GM18909 (cell line): ENCODE data around the gene TMEM131.
"Not testable (repeated sequence)": the region's sequence is repeated elsewhere in the genome, so short reads cannot be mapped to it uniquely, and the experiment has no call there.

Source experiments
- ATAC-seq: cut with Tn5 transposase; IDR thresholded peaks from one replicate; pipeline ENCODE4 v1.9.1; 2021; ENCODE audit warnings: mild to moderate bottlenecking; ENCODE audit not compliant: unreplicated experiment, poor library complexity

The TMEM131 gene

GRCh38 chr2:97871096-97871780 lies 124.5 kb downstream of the TMEM131 start:
- ATAC-seq = no peak

DNA sequence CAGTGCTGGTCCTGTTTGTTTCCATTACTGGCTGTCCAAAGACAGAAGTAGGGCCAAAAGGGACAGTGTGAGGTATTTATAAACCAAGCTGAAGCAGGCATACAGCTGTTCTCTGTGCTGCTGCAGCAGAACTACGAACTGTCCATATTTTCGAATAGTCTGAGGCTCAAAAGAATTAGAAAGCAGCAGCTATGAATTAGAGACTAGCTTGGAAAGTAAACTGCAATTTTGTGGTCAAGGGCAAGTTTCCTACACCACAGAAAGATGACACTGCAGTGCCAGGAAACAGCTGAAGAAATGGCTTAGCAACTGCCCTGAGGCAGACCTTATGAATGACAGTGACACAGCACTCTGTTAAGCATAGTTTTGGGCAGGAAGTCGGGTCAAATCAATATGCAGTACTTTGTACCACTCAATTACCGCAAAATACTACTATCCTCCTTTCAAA lies 125.3 kb downstream of the TMEM131 start:
- peak; percentile 100 for ATAC-seq

DNA sequence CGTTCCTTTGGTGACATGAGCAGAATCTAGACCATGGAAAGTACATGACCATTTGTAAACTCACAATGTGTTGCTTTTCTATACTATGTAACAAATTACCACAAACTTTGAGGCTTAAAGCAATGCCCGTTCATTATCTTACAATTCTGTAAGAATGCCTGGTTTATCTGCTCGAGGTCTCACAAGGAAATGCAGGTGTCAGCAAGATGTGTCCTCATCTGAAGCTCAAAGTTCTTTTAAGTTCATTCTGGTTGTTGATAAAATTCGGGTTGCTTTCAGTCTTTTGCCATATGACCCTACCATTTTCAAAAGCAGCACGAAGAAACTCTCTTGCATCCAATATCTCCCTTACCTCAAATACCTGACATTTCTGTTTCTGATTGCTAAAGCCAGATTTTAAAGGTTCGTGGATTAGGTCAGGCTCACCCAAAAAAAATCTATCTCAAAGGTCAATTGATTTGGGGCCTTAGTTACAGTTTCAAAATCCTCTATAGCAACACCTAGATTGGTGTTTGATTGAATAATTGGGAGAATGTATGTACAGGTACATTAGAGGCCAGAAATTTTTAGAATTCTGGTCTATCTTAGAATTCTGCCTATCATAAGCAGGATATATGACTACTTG lies 125.9 kb downstream of the TMEM131 start:
- ATAC-seq = no peak

DNA sequence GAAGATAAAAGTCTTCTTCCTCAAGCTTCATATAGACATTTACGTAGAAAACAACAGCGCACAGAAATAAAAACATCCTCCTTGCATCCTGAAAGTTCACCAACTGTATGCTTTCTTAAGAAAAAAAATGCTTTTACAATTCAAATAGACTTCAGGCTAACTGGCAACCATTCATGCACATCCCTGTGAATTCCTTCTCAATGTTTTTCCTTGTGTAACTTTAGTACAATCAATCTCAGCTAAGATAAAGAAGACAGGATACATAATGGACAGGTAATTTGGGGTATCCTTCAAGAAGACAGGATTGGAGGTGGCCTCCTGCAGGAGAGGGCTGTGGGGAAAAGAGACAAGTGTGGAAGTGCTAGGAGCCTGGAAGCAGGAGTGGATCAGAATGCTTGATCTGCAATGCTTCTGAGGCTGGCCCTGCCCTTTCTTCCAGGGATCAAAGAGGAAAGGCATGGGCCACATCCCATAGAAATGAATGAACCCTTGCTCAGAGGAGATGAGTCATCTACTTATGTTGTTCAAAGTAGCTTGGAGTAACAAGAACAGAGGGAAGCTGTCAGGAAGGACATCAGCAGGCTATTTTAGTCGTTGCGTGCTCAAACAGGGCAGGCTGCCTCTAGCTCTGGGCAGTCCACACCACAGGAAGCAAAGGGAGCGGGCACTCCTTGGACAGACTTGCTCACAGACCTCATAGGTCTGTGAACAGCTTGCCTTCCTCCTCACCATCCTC lies 126.6 kb downstream of the TMEM131 start:
- ATAC-seq = no peak

GRCh38 chr2:97863829-97864228 lies 131.9 kb downstream of the TMEM131 start:
- no peak for ATAC-seq

DNA sequence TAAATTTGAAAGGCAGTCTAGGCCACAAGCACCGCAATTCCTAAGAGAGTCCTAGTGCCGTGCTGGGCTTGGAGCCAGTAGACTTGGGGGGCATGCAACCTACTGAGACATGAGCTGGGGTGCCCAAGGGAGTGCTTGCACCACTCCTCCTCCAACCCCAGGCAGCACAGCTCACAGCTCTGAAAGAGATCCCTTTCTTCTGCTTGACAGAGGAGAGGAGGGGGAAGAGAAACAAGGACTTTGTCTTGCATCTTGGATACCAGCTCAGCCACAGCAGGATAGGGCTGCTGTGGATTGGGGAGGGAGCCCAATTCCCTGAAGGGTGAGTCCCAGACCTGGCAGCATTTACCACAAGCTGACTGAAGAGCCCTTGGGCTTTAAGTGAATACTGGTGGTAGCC lies 134.6 kb downstream of the TMEM131 start:
- no peak for ATAC-seq

GRCh38 chr2:97858442-97858841 lies 137.3 kb downstream of the TMEM131 start:
- ATAC-seq = no peak

DNA sequence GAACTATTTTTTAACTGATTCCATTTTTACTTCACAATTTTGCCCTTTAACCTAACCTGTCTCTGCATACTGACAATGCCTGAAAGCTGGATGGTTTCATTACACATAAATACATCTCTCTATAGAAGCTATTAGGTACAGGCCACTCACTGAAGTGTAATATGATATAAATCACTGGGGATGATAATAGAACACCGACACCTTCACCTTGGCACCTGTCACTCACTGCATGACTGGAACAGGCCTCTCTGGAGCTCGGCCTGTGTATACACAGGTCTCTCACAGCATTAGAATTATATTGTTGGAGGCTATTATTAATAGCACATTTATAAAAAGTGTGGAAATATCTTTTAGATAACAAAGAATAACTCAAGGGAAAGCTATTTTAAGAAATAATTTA lies 138.2 kb downstream of the TMEM131 start:
- no peak for ATAC-seq

GRCh38 chr2:97853057-97853456 lies 142.7 kb downstream of the TMEM131 start:
- ATAC-seq = not testable (repeated sequence)

GRCh38 chr2:97851172-97851571 lies 144.6 kb downstream of the TMEM131 start:
- no peak for ATAC-seq

- no peak for ATAC-seq
Observed at GRCh38 chr2:97849881-97850528, 145.7 kb downstream of the TMEM131 start.

DNA sequence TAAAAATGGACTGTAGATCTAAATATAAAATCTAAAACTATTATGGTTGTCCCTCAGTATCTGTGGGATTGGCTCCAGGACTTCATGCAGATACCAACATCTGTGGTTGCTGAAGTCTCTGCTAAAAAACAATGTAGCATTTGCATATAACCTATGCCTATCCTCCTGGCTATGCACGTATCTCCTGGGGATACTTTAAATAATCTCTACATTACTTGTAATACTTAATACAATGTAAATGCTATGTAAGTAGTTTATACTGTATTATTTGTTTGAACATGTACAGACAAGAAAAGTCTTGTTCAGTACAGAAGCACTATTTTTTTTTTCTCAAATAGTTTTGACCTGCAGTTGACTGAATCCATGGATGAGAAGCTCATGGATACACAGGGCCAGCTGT lies 147.4 kb downstream of the TMEM131 start:
- ATAC-seq = no peak

- ATAC-seq = not testable (repeated sequence)
Observed at GRCh38 chr2:97846716-97847115, 149.0 kb downstream of the TMEM131 start.

DNA sequence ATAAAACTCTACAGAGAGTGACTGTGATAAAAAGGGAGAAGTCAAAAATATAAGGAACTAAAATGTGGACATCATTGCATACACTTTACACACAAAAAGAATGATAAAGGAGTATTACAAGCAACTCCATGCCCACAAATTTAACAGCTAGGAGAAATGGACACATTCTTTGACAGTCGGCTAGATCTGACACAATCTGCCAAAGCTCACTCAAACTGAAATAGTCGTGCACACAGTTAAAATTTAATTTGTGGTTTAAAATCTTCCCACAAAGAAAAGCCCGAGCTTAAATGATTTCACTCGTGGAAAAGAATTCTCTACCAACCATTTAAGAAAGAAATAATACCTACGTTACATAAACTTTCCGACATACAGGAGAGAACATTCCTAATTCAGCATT lies 149.9 kb downstream of the TMEM131 start:
- no peak for ATAC-seq

DNA sequence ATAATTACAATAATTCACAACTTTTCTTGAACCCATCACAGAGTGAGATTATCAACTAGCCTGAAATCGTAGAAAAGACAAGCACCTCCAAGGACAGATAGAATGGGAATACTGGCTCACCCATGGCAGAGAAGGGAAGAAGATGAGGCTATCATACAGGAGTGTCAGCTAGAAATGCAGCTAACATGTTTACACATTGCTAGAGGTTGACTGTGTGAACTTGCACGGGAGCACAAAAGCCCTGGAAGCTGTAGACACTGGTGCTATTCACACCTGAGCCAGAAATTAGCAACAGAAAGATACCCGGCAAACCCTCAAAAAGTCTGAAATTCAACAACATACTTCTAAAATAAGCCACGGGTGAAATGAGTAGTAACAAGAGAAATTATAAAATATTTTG lies 150.6 kb downstream of the TMEM131 start:
- no peak for ATAC-seq

DNA sequence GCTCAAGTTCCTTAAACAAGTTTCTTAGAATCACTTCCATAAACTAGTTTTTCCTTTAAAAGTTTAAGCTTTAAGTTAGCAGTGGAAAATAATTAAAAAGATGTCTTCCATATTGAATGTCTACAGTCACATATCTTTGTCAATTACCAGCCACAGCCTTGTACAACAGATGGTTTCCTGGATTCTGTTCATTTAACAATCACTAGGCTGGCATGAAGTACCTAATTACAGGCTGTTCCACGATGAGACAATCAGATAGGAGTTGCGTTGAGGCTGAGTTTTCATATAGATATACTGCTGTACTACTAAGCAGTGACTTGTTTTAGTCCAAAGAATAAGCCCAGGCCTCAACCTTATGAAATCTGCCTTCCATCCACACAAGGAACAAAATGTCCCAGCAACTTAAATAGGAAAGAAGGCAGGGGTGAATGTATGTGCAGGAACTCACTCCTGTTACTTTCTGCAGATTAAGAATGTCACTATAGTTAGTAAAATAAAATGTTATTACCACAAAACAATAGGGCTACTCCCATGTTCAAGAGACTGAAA lies 151.4 kb downstream of the TMEM131 start:
- ATAC-seq = no peak

DNA sequence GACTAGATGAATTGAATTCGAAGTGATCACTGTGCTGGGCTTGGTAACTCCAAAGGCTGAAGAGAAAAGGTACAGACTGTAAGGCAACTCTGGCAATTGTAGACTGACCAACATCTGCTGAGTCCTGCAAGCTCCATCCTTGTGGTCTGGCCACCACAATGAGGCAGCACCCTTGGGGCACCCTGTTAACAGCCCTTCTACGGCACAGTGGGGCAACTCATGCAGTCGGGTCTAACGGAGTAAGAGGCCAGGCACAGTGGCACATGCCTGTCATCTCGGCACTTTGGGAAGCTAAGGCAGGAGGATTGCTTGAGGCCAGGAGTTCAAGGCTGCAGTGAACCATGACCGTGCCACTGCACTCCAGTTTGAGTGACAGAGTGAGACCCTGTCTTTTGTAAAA lies 155.6 kb downstream of the TMEM131 start:
- ATAC-seq = no peak

DNA sequence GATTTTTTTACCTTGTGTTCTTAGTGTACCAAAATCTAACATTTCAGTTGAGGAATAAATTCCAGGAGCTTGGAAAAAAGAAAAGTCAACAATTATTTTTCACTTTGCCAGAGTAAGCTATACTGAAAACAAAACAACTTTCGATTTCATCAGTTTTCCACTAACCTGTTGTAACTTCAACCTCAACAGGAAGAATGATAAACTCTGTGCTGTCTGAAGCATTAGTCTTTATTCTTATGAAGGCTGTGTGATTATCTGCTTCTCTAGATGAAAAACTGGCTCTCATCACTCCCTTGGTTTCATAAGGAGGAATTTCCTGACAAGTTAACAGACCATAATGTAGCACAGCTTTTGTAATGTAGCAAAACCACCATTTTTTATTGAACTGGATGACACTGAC lies 161.1 kb downstream of the TMEM131 start:
- no peak for ATAC-seq

GRCh38 chr2:97831121-97831520 lies 164.6 kb downstream of the TMEM131 start:
- ATAC-seq = no peak

DNA sequence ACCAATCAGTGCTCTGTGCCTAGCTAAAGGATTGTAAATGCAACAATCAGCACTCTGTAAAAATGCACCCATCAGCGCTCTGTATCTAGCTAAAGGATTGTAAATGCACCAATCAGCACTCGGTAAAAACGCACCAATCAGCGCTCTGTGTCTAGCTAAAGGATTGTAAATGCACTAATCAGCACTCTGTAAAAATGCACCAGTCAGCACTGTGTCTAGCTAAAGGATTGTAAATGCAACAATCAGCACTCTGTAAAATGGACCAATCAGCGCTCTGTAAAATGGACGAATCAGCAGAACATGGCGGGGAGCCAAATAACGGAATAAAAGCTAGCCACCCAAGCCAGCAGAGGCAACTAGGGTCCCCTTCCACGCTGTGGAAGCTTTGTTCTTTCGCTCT lies 166.5 kb downstream of the TMEM131 start:
- not testable (repeated sequence) for ATAC-seq

GRCh38 chr2:97827013-97827412 lies 168.7 kb downstream of the TMEM131 start:
- ATAC-seq = not testable (repeated sequence)
